Activated CD8-positive, alpha-beta memory T cell treated with anti-CD3 and anti-CD28 coated beads, Interleukin-2, amount 50 U/mL, for 48 hours (primary cell): Measurements from ENCODE around the gene TRIM7.

Experiments used
- DNase-seq: peaks from one replicate; pipeline ENCODE4 v3.0.0-alpha.2; 2020

The TRIM7 gene

DNA sequence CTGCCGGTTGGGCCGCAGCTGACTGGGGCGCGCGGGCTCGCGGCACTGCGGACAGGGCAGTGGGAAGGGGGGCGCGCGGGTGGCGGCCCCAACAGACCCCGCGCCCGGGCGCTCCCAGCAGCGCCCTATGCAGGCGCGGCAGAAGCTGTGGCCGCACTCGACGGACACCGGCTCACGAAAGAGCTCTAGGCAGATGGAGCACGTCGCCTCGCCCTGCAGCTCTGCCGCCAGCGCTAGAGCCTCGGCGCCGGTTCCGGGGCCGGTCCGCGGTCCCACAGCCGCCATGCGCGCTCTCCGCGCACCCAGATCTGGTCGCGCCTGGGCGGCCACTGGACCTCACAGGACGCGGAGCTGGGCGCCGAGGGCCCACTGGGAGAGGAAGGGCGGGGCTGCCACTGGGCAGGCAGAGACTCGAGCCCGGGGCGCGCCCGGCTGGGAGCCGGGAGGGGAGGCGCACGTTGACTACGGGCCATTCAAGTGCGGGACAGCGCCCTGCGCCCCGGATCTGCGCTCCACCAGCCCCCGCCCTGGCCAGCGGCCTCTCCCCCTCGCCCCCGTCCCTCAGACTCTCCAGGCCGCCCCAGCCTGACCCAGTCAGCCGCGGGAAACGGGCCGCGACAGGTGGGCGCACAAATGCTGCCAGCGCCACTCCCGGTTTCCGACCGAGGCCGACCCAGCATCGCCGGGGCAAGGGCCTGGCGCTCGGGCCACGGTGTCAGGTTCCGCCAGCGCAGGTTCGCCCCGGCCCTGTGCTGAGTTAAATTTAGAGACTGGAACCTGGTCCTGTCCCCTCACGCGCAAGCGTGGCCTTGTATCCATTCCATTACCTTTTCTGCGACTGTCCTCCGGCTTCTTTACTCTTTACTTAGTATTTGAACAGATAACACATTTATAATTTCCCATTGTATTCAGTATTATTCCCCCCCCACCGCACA is at the start of gene TRIM7:
Gene TRIM7 (minus strand): TSS at position 371 of the 935 bp plus-strand sequence. CDS start 86 bp downstream, at position 285.
- DNase-seq = peak; percentile 73

DNA sequence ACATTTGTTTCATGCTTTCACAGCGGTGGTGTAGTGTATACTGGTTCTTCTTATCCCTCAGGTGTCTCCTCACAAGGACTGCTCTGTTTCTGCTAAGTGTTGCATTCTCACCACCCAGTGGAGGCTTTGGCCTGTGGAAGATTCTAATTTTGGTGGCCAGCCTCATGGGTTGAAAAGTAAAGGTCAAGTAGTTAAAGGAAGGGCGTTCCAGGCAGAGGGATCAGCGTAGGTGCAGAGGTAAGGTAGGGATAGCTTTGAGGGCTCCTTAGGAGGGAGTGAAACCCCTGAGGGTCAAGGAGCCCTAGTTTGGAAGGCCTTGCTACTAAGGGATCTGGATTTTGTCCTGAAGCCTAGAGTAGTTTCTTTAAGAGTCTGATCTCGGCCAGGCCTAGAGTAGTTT is 43.3 kb upstream of the TRIM7 start:
- DNase-seq = no peak

DNA sequence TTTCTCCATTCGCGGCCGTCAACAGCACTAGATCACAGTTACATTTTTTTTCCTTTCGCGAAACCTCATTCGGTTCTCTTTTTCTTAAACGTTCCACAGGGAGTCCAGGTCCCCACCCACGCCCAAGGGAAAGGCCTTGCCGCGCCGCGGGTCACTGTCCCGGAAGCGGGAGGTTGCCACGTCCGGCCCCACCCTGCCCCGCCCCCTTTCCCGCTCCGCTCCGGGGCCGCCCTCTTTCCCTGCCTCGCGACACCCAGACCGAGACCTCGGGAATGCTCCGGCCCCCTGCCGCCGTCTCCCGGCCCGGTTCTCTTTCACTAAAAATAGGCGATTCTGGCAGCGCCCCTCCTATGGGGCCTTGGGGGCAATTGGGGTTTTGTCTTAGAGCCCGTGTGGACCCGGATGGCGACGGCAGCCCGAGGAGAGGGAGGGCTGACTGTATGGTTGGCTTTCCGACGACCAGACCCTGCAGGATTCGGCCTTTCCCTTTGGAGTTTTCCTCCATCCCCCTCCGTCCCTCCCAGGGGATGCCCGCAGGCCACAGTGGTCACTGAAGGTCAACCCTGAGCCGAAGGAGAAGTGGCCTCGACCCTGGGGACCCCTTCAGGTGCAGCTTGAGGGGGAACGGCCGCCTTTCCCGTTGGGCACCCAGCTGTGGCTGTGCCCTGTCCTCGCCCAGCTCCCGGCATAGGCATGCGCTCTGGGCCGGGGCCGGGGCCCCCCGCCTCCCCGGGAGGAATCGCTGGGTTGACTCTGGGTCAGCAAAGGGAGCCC is 41.5 kb upstream of the TRIM7 start:
- peak; percentile 91 for DNase-seq

DNA sequence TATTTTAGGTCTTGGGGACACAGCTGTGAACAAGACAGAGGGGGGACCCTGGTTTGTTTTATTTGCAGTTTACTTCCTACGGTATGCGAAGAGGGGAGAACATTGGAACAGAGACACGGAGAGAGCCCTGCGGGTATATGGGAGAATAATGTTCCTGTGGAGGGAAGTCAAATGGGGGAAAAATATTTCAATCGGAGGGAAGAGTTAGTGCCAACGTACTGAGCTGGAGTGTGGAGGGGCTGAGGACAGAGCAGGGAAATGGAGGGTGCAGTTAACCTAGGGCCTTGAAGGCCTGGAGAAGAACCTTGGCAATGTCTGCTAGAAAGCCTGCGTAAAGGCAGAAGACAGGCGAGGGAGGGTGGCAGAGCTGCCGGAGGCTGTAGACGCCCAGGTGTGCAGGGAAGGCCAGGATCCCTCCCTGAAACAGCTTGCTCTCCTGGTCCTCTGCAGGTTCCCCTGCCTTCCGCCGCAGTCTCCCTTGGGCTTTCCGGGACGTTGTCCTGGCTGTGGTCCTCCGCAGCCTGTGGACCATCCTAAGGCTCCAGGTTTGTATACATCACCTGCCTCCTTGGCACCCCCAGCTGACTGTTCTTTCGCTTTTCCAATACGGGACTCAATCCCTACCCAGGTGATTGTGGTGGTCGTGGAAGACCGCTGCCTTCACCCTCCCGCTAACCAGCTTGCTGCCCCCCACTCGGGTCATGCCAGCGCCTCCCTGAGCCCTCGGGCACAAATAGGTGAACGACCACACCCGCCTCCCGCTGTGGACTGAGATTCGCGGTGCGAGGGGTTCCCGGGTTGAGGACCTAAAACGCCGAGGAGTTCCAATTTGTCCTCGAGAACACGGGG is 40.7 kb upstream of the TRIM7 start:
- no peak for DNase-seq

DNA sequence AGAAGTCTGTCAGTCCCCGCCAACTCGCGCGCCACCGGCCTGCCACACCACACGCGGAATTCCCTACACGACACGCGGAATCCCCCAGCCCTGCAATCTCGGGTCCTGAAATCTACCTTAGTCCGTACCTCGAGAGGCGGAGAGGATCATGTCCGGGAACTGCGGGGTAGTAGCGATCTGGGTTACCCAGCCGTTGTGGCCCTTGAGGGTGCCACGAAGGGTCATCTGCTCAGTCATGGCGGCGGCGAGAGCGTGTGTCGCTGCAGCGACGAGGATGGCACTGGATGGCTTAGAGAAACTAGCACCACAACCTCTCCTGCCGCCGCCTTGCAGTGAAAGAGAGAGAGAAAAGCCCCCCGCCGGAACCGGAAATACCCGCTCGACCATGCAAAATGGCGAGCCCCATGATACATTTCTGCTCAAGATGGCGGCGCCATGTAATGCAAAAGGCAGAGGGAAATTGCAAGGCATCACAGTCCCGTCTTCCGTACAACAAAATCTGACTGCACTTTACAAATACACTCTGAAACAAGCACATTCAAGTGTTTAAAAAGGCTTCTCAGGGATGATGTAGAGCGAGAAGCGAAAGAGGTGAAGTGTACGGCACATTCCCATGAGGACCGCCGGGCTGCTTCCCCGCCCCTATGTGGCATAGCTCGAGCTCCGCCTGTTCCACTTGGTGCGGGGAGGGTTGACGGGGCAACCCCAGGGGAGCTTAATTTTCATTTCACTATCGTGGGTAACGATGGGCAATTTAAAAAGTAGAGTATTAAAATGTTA is 38.8 kb upstream of the TRIM7 start, which contains the start of gene RACK1:
Gene RACK1 (minus strand): TSS at position 343 of the 780 bp plus-strand sequence. CDS start 106 bp downstream, at position 237.
- peak; percentile 92 for DNase-seq

DNA sequence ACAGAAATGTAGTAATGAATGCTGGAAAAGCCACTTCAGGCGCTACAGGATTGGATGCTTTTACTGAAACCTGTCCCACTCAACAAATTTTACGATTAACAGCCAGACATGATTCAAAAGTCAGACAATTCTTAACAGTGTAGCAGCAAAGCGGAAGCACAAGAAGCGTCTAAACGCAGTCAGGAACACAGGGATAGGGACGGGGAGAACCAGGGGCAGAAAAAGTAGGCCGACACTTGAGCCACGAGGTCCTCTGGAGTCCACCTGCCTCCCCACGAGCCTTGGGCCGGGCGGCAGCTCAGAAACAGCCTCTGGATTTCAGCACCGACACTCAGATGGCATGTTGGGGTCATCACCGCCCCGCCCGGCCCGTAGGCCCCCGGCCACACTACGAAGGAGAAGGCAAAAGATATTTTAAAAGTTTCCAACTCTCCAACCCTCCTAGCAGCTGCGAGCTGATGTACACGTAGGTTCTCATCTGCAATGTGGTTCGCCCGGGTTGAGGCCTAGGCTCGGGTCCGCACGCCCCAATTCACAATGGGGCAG is 38.1 kb upstream of the TRIM7 start:
- no peak for DNase-seq

DNA sequence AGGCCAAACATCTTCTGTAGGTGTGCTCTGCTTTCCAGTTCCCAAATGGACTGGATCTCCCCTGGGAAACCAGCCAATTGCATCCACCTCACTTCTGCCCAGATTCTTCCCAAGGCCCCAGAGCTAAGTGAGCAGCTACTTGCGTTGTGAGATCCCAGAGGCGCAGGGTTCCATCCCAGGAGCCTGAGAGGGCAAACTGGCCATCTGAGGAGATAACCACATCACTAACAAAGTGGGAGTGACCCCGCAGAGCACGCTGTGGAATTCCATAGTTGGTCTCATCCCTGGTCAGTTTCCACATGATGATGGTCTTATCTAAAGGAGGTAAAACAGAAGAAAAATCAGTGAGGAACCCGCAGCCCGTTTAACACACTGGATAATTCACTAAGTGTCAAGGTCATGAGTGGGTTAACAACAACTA is 37.0 kb upstream of the TRIM7 start:
- DNase-seq = peak; percentile 59

DNA sequence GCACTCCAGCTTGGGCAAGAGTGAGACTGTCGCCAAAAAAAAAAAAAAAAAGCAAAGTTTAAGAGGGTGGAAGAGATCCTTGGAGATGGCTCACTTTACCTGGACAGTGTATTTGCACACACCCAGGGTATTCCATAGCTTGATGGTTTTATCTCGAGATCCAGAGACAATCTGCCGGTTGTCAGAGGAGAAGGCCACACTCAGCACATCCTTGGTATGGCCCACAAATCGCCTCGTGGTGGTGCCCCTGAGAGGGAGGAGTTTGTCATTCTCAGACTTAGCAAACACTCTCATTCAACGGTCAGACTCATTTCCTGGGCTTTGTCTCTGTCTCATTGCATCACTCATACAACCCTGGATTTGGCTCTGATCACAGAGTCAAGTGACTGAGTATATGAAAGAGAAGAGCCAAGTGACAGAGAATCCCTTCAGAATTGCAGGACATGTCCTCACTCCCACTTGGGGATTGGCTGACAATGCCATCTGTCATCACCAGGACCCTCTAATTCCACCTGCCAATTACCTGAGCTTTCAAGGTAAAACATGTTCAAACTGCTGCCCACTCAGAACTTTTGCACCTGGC is 36.5 kb upstream of the TRIM7 start:
- peak; percentile 79 for DNase-seq

DNA sequence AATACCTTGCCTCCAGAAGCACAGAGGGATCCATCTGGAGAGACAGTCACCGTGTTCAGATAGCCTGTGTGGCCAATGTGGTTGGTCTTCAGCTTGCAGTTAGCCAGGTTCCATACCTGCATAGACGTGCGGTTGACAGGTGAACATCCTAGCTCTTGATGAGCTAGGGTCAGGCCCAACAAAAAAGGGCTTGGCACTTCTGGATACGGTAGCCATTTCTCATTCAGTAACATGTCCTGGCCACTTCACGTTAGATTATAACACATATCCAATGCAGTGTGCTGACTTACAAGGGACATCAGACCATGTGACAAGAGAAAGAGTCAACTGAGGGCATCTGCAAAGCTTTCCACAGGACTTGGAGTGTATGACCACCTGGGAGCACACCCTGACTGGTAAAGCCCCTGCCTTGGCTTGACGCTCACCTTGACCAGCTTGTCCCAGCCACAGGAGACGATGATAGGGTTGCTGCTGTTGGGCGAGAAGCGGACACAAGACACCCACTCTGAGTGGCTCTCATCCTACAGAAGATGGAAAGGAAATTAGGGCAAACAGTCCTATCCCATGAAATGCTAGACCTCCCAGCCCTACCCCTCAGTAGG is 34.2 kb upstream of the TRIM7 start:
- DNase-seq = no peak

DNA sequence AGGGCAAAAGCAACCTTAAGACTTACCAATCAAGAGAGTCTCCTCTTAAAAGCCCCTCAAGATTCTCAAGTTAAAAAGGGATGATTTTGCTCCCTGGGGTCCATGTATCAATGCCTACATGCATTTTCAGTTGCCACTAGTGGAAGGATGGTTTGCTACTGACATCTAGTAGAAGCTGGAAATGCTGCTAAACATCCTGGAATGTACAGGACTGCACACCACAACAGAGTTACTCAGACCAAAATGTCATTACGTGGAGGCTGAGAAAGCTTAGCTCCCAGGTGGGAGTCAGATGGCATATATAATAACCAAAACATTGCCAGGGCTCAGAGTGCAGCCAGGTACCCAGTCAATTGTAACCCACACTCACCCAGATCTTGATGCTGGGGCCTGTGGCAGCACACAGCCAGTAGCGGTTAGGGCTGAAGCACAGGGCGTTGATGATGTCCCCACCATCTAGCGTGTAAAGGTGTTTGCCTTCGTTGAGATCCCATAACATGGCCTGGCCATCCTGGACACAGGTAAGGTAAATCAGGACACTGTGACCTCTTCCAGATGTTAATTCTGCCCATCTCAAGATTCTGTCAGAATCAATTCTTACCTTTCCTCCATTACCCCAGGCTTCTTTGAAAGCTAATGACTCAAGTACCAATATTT is 32.9 kb upstream of the TRIM7 start:
- DNase-seq = no peak

DNA sequence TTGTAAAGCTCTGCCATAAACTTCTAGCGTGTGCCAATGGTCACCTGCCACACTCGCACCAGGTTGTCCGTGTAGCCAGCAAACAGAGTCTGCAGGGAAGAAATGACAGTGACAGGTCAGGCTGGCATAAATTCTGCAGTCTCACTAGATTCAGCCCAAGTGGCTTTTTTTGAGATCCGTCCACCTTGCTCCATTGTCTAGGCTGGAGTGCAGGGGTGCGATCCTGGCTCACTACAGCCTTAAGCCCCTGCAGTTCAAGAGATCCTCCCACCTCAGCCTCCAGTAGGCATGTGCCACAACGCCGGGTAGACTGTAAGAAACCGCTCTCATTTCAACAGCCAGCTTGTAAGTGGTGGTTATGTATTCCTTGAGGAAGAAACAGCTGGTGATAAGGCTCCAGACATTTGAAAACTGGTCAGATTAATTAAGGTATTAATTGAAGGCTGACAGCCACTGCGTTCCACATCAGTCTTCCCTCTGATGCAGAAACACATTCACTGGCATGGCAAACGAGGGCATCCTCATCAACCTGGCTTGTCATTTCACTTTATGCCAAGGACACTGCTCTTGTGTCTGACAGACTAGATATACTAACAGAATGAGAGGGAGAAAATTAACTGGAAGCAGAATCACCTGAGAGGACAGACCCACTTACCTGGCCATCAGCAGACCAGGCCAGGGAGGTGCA is 32.1 kb upstream of the TRIM7 start:
- no peak for DNase-seq

DNA sequence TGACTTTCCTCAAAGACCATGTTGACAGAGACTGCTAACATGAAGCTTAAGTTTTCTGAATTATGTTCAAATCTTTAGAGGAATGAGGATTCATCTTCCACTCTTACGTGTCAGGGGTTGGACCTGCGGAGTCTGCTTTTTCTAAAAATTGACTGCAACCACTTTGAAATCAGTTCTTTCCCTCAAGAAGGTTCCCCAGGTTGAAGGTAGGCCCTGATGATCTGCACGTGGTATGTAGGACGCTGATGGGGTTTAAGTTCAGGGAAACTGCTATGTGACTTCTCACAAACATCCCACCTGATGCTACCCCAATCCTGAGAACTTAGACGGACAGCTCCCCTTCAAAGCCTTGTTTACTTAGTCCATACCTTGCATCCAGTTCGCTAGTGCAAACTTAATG is 31.5 kb upstream of the TRIM7 start:
- DNase-seq = no peak

DNA sequence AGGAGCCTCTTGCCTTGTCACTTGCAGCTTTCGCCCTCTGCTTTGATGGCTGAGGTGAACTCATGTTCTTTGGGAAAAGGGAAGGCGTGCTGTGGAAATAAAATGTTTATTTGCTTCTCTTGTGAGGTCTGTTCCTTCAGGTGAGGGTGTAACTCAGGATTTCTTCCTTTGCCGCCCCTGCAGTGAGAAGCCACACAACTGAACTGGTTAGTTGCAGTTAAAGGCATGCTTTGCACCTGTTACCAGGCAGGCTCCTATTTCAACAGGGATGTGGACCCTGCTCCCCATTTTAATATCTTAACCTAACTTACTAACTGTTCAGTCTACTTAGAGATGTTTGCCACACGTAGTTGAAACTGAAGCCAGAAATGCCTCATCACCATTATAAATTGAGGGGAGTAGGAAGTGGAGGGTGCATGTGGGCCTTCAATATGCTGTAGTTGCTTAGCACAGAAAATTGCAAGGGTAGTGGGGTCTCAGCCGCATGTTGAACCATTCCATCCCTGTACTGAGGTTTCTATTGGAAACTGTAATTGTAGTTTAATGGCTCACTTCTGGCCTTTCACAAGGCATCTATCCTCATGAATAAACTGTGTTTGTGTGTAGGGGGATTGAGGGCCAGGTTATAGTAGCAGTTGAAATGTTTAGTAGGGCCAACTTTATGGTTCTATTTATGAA is 30.8 kb upstream of the TRIM7 start:
- peak; percentile 67 for DNase-seq

DNA sequence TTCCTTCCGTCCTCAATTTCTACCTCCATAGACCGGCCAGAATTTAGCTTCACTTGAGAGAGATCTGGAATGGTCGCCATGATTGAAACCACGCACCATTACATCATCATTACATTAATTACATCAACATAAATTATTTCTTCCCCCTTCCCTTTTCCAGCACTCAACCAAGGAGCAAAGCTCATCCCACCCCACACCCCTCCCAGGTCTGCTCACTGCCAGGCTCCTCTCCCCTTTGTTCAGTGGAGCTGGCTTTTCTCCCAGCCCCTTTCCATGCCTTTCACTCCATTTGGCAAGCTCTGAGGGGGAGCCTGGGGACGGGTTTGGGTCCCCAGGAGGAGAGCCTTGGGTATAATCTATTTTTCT is 30.3 kb upstream of the TRIM7 start:
- no peak for DNase-seq

DNA sequence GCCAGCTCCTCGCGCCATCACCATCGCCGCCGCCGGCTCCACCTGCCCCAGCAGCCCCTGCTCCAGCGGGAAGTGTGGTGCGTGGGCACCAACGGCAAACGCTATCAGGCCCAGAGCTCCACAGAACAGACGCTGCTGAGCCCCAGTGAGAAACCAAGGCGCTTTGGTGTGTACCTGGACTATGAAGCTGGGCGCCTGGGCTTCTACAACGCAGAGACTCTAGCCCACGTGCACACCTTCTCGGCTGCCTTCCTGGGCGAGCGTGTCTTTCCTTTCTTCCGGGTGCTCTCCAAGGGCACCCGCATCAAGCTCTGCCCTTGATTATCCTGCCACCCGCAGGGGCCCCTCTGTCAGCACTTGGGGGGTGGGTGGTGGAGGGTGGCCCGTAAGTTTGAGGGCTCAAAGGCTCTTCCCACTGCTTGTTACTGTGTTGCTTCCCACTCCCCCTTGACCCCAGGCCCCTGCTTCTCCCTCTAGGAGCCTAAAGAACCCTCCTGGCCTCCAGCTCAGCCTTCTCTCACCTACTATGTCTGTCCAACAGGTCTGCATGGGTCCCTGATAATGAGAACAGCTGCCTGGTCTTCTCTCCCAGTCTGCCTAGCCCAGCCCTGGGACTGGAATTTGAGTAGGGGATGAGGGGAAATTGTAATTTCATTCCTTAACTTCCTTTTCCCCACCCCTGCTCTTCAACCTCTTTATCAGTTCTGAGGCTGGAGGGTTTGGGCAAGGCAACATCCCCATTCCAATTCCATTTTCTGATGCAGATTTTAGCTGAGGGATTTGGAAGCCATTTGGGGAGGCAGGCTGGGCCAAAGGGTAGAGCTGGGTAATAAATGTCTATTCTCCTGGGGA is 29.7 kb upstream of the TRIM7 start:
- DNase-seq = peak; percentile 69

DNA sequence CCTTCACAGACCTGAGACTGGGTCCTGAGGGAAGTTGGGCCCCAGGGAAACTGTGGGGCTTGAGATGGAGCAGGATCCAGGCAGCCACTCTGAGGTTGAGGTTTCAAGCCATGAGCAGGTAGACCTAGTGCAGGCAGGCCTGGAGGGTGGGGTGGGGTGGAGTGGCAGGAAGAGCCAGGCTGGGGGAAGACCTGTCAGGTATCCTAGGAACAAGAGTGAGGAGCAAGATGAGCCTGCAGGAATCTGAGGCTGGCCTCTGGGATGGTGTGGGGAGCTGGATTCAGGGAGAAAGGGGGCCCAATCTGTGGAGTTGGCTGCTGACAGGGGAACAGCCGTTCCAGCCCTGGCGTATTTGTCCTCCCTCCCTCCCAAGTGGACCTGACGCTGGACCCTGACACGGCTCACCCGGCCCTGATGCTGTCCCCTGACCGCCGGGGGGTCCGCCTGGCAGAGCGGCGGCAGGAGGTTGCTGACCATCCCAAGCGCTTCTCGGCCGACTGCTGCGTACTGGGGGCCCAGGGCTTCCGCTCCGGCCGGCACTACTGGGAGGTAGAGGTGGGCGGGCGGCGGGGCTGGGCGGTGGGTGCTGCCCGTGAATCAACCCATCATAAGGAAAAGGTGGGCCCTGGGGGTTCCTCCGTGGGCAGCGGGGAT is 28.9 kb upstream of the TRIM7 start:
- DNase-seq = peak; percentile 61

DNA sequence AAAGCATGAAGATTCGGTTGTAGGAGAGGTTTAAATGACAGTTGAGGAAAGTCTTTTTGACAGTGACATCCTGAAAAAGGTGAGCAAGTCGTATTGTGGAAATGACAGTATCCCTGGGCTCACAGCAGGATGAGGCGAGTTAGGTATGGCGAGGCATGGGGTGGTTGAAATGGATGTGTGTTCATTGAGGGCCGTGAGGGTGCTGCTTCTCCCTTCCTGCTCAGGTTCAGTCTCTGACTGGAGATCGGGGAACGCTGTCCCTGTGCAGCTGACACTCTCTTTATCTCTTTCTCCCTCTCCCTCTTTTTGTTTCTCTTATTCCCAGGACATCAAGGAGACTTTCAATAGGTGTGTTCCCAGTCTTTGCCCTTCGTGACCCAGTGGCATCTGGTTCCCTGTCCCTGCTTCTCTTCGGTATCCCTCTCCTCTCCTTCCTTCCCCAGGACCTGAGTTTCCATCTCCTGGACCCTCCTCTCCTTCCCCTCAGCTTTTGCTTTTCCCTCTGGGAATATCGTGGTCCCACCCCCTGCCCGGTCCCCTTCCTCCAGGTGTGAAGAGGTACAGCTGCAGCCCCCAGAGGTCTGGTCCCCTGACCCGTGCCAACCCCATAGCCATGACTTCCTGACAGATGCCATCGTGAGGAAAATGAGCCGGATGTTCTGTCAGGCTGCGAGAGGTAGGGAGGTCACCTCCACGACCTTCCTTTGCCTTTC is 28.2 kb upstream of the TRIM7 start:
- DNase-seq = no peak
